GM21576 (cell line): ENCODE results near the gene ABCA12.
"Not testable (repeated sequence)": the region's sequence is repeated elsewhere in the genome, so short reads cannot be mapped to it uniquely, and the experiment has no call there.

Experiments
- ATAC-seq: cut with Tn5 transposase; IDR thresholded peaks from one replicate; pipeline ENCODE4 v1.9.1; 2021; ENCODE audit warnings: mild to moderate bottlenecking, moderate library complexity; ENCODE audit not compliant: unreplicated experiment

The ABCA12 gene, protein sequence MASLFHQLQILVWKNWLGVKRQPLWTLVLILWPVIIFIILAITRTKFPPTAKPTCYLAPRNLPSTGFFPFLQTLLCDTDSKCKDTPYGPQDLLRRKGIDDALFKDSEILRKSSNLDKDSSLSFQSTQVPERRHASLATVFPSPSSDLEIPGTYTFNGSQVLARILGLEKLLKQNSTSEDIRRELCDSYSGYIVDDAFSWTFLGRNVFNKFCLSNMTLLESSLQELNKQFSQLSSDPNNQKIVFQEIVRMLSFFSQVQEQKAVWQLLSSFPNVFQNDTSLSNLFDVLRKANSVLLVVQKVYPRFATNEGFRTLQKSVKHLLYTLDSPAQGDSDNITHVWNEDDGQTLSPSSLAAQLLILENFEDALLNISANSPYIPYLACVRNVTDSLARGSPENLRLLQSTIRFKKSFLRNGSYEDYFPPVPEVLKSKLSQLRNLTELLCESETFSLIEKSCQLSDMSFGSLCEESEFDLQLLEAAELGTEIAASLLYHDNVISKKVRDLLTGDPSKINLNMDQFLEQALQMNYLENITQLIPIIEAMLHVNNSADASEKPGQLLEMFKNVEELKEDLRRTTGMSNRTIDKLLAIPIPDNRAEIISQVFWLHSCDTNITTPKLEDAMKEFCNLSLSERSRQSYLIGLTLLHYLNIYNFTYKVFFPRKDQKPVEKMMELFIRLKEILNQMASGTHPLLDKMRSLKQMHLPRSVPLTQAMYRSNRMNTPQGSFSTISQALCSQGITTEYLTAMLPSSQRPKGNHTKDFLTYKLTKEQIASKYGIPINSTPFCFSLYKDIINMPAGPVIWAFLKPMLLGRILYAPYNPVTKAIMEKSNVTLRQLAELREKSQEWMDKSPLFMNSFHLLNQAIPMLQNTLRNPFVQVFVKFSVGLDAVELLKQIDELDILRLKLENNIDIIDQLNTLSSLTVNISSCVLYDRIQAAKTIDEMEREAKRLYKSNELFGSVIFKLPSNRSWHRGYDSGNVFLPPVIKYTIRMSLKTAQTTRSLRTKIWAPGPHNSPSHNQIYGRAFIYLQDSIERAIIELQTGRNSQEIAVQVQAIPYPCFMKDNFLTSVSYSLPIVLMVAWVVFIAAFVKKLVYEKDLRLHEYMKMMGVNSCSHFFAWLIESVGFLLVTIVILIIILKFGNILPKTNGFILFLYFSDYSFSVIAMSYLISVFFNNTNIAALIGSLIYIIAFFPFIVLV (N-terminal part only)

DNA sequence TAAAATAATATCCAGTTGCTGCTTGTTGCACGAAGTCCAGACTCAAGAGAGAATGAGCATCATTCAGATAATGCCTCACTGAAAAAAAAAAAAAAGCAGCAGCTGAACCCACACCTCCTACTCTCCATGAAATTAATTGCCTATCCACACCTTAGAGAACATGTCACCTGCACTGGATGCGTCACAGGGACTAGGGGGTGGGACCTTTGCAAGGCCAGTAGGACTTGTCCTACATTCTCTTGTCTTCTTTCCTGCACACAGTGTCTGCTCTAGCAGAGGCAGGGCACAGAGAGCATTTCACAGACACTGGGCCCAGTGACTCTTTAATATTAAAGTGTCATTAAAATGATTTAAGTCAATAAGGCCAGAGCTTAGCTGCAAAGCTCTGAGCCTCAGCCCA lies at the start of gene ABCA12:
Gene ABCA12, minus strand, starts transcription at position 148 of the 400 bp plus-strand sequence. CDS start 418 bp downstream, outside the sequence.
- no peak for ATAC-seq

DNA sequence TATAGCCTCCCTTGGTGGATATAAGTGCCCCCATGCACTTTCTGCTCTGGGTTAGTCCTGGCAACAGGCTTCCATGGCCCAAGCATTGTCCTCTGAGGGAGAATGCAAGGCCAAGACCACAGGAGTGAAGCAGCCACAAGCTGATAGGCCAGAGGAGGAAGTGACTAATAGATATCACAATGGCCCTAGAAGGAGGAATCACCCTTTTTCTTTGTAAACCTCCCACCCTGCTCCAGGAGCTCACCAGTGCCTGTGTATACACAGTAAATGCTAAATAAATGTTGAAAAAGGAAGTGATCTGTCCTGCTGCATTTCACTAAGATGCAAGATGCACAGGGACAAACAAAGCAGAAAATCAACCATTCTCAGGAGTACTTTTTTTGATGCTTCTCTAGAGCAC lies 49.7 kb upstream of the ABCA12 start:
- ATAC-seq: no peak

DNA sequence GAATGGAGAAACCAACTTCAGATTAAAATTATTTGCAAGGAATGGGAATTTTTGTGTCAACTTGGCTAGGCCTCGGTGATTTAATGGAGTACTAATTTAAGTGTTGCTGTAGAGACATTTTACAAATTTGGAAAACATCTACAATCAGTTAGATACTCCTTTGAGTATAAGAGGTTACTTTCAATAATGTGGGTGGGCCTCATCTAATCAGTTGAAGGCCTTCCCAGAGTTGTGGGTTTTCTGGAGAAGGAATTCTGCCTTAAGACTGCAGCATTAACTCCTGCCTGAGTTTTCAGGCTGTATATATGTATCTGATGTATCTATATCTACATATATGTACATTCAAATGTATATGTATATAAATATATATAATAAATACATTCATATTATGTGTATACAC lies 47.6 kb upstream of the ABCA12 start:
- no peak for ATAC-seq

DNA sequence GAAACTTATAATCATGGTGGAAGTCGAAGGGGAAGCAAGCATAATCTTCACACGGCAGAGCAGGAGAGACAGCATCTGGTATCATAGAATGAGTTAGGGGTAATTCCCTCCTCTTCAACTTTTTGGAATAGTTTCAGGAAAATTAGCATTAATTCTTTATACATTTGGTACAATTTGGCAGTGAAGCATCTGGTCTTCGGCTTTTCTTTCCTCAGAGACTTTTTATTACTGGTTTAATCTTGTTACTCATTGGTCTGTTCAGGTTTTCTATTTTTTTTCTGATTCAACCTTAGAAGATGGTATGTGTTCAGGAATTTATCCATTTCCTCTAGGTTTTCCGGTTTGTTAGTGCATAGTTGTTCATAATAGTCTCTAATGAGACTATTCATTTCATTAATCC lies 39.7 kb upstream of the ABCA12 start:
- no peak for ATAC-seq

DNA sequence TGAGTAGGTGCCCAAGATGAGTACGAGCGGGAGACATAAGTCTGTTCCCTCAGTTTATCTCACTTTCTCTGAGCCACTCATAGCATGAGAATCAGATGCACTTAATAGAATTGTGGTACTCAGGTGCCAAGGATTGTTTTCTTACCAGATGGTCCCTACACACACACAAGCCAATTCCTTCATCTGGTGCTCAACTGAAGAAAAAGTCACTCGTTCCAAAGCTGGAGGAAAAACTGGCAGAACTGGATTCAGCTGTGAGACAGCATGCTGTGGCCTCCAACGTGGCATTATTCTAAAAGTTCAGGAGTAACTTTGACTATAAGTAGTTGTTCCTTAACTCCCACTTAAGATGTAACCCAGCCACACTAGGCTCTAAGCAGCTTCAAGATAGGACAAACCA lies 33.4 kb upstream of the ABCA12 start:
- ATAC-seq: no peak

DNA sequence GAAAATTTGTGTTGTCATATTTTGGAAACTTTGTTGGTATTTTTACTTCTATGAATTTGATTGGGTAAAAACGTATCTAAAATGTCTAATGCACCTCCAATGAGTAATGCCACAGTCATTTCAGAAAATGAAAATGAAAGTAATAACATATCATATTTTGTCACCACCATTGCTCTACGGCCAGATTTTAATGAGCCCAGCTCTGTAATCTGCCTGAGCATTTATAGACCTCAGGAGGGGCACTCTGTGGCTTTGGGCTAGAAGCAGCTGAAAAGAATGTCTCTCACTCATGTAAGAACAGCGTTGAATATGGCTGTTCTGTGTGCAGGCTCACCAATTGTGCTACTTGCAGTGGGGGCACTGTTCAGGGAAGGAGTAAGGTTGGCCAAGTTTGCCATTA lies 32.7 kb upstream of the ABCA12 start:
- ATAC-seq: peak; percentile 74

DNA sequence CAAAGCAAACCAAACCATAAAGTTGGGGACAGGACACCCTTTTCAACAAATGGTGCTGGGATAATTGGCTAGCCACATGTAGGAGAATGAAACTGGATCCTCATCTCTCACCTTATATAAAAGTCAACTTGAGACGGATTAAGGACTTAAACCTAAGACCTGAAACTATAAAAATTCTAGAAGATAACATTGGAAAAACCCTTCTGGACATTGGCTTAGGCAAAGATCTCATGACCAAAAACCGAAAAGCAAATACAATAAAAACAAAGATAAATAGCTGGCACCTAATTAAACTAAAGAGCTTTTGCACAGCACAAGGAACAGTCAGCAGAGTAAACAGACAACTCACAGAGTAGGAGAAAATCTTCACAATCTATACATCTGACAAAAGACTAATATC lies 28.1 kb upstream of the ABCA12 start:
- not testable (repeated sequence) for ATAC-seq

DNA sequence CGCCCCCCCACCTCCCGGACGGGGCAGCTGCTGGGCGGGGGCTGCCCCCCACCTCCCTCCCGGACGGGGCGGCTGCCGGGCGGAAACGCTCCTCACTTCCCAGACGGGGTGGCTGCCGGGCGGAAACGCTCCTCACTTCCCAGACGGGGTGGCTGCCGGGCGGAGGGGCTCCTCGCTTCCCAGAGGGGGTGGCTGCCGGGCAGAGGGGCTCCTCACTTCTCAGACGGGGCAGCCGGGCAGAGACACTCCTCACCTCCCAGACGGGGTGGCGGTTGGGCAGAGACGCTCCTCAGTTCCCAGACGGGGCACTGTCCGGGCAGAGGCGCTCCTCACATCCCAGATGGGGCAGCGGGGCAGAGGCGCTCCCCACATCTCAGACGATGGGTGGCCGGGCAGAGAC lies 24.9 kb upstream of the ABCA12 start:
- not testable (repeated sequence) for ATAC-seq

DNA sequence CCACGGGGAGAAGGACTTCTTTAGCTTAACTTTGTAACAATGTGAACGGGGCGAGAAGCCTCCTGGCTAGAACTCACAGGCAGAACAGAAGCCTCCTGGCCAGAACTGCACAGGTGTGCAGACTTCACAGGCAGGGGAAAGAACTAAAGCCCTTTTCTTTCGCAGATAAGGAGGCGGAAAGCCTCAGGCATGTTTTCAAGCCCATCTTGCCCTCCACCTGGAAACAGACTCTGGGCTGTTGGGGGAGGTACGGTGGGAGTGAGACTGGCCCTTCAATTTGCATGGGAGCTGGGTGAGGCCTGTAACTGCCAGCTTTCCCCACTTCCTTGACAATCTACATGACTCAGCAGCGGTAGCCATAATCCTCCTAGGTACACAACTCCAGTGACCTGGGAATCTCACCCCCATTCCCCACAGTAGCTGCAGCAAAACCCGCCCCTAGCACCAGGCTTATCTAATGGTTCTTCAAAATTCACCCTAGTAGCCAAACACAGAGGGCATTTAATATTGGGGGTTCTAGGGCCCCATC lies 22.9 kb upstream of the ABCA12 start:
- no peak for ATAC-seq

DNA sequence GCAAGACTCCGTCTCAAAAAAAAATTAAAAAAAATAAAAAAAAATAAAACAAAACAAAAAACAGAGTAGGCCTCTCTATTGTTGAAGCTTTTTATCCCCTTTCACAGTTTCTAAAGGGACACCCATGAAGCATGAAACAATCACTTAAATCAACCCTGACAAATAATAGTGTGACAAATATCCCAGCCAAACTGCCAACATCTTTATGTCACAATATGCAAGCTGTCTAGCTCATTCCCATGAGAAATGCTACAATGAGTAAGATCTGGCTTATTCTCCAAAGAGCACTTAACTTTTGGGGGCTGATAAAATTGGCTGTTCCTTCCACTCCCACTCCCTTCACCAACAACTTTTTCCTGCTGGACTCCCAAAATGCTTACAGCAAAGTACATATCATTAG lies 21.7 kb upstream of the ABCA12 start:
- ATAC-seq: no peak

DNA sequence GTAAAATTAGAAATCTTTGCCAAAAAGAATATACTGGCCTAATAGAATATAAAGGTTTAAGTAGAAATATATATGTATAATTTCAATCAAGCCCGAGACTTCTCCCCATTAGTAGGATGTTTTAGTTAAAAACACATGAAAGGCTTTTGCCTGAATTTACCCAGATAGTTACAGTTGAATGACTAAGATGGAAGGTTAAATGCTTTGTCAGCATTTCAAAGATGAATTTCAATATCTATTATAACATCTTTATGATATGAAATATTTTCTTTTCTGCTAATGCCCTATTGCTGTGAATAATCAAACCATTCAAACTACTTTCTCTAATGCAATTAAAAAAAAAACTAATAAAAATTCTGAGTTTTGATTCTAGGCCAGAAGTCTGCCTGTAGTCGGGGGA lies 18.0 kb upstream of the ABCA12 start:
- ATAC-seq: no peak

DNA sequence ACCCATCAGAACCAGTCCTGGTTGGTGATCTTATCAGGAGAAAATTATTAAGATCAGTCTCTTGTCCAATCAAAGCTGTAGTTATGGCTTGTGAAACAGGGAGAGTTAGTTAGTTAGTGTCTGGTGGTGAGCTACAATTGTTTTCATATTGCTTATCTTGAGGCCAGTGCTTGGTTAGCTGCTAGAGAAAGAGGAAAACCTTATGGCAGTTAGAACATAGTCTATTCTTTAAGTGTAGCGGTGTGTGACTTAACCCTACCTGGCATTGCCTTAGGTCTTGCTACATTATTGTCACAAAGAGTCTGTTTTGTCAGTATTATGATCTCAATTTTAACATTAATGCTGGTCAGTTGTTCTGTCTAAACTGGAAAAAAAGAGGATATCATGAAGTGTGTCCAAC lies 11.5 kb upstream of the ABCA12 start:
- ATAC-seq: no peak

DNA sequence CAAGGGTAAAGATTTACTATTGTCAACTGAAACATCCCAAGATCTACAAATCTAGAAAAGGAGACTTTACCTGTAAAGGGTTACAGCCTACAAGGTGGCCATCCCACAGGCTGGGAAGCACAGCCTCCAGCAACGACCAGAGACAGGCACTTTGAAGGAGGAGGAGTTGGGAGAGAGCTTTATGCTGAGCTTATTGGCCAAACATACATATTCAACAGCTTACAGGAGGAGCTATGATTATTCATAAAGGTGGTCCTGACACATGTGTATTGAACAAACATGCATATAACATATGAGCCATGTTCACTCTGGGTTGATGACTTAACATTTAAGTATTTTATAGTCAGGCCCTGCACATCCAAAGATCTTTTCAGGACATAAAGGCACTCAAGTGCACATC lies 11.1 kb upstream of the ABCA12 start:
- ATAC-seq: no peak

DNA sequence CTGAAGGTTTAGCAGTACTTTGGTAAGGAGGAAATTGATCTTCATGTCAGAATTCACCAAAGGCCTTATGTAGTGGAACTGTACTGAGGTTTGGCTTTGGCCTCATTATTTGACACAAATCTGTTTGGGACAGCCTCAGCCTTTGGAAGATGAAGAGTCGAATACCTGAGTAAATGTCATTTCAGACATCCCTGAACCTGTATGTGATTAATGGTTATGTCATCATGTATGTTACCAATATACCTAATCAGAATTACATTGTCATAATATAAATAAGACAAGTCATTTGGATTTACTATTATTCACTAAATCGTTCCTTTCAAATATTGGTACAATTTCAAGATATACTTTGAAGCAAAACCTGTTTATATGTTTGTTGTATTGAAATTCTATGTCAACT lies 10.6 kb upstream of the ABCA12 start:
- no peak for ATAC-seq

DNA sequence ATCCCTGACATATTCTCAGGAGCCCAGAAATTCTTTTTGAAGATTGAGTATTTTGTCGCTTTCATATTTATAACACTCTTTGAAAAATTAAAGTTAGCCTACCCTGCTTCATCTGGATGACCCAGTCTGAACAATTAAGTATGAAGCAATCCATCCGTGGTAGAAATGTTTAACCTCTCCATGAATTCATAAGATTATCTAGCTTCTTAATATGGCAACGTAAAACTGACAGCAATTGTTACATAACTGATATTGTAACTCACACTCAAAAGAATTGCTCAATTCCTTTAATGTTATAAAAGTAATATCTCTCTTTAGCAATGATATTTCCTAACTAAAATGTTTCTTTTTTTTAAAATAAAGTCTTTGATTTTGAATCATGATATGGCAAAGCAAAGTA lies 7.2 kb upstream of the ABCA12 start:
- ATAC-seq: no peak

DNA sequence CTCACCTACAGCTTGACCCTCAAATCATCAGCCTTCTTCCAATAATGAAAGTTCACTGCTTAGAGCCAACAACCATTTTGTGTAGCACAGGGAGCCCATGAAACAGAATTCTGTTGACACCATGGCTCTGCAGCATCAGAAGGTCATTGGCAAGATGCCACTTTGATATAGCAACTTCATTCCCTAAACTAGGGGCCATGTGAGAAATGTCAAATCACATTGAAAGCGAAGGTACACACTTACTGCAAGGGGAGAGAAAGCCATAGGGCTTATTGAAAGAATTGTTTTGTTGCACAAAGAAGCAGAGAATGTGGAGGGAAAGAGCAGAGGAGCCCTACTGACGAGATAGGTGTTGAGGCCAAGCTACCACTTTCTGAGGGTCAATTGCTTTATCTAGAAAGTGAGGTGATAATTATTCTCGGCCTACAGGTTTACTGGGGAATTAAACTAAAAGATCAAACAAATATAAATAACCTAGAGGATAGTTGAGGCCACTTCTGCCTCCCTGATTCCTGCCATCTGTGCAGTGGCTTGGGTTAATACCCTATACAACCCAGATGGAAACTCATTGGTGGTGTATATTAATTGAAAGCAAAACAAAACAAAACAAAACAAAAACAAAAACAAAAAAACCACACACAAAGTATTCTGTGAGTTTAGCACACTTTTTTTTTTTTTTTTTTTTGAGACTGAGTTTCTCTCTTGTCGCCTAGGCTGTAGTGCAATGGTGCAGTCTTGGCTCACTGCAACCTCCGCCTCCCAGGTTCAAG lies 5.9 kb upstream of the ABCA12 start:
- no peak for ATAC-seq

DNA sequence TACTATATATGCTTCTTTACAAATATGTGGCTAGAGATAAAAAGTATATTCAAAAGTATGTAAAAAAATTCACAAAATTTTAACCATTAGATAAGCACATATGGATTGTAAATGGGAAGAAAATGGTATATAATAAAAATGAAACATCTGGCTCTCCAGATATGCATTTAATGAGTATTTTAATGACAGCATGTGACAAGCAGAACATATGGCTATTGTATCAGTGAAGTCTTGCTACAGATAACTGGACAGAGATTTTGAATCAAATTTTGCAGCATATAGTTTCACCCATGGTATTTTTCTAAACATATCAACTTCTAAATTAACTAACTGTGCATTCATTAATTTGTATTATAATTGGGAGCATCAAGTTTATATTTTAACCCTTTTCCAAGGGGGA lies 5.0 kb upstream of the ABCA12 start:
- ATAC-seq: no peak

DNA sequence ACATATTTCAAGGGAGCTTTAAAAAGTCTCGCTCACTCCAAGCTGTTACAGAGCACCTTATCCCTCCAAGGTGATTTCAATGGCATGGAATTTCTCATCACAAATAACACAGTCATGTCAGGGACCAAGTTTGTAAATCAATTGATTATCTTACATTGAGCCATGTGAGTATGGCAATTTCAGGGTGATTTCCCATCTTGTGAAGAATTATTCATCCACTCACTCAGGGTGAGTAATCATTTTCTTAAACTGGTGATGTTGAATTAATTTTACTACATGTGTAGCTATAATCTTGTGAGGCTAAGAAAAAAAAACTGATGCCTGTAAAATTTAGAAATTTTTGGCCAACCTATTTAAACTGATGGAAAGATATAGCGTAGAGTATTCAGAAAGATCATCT lies 3.3 kb upstream of the ABCA12 start:
- no peak for ATAC-seq

DNA sequence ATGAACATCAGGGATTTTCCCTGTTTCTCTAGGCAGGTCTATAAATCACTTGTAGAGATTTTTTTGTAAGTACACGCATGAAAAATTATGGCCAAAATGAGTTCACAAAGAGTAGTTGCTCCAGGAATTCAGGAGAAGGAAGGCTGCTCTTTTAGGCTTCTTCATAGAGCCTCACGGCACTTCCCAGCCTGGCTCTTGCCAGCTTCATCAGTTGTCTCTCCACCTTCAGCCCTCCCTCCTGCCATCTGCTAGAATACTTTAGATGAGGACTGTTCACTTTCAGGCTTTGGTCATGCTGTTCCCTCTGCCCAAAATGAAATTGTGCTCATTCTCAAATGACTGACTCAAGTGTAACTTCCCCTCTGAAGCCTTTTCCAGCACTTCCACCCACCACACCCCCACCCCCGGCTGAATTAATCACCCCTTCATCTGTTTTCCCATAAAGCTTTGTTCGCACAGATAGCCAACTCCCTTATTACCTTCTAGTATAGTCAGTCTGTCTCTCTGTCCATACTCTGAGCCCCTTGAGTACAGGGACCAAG lies 1.8 kb upstream of the ABCA12 start:
- no peak for ATAC-seq

DNA sequence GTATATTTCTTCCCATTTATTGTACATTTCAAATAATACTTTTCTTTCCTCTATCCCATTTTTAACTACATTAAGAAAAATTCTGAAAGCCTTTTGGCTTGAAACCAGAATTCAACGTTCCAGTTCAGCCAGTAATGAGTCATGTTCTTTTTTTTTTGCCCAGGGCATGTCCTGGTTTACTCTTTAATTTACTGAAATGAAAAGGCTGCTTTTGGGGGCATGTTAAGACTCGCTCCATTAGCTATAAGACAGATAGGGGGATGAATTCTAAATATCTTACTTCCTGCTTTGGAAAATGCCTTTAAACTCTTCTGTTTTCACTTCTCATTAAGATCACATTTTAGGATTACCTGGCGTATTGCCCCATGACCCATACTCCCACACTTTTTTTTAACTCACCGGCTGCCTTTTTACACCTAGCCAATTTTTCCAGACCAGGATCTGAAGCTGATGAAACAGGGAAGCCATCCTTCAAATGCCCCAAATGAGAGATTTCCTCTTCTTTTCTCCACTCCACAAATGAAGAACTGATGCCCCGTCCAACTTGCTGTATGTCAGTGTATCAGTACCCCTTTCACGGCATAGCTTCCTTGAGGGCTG lies 585 bp downstream of the ABCA12 start:
- no peak for ATAC-seq
